NCI-H2196 treated with DMSO at 0.1 percent for 48 hours (cell line): ENCODE data around the gene HIPK4.
"Not testable (repeated sequence)": the region's sequence is repeated elsewhere in the genome, so short reads cannot be mapped to it uniquely, and the experiment has no call there.

ENCODE experiments used
- DNase-seq: peaks from one replicate; lab custom pipeline; 2025; ENCODE audit not compliant: unreplicated experiment; lab: John Stamatoyannopoulos, UW

The HIPK4 gene

DNA sequence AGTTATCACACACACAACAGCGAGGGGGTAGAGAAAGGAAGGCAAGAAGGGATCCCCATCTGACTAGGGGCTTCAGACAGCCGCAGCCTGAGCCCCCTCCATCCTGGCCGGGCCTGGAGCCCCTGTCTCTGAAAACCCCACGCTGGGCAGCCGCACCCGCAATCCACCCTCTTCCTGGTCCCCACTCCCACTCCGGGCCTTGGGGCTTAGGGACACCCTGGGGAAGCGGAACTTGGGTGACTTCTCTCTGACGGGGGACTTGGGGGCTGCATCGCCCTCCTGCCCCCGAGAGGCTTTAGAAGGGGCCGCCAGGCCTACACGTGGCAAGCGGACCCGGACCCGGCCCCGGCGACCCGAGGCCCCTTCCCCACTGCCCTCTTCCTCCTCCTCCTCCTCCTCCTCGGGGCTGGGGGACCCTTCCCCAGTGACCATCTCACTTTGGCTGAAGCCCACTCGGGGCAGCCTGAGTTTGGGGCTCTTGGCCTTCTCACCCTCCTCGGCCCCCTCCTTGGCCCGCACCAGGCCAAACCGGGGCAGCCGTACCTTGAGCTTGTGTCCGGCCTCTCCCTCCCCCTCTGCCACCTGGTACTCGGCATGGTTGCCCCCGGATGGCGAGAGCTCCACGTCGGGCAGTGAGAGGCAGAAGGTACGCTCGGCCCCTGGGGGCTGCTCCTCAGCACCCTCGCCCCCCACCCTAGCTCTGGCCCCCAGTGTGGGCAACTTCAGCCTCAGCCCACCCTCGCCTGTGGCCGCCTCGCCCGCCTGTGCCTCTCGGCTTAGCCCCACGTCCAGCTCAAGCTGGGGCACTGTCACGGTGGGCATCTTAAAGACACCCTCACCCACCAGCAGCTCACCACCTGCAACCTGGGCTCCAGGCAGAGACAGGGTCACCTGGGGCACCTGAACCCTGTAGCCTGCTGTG, 4.2 kb upstream of the HIPK4 start:
- no peak for DNase-seq

DNA sequence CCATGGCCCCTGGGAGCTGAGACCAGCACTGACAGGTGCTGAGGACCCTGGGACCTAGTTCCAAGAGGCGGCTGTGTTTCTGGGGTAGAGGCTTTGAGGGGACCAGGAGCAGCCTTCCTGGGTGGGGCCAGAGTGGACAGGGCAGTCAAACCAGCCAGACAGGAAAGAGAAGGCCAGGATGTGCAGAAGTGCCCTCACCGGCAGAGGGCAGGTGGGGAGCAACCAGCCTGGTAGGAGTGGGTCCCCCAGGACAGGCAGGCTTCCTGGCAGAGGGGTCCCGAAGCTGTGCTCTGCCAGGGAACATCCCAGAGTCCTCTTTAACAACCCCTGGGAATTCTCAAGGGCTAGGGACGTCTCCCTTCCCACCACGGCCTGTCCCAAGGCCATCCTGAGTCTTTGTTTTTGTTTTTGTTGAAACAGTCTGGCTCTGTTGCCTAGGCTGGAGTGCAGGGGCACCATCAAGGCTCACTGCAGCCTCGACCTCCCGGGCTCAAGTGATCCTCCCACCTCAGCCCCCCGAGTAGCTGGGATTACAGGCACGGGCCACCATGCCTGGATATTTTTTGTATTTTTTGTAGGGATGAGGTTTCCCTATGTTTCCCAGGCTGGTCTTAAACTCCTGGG, 3.0 kb upstream of the HIPK4 start:
- no peak for DNase-seq

DNA sequence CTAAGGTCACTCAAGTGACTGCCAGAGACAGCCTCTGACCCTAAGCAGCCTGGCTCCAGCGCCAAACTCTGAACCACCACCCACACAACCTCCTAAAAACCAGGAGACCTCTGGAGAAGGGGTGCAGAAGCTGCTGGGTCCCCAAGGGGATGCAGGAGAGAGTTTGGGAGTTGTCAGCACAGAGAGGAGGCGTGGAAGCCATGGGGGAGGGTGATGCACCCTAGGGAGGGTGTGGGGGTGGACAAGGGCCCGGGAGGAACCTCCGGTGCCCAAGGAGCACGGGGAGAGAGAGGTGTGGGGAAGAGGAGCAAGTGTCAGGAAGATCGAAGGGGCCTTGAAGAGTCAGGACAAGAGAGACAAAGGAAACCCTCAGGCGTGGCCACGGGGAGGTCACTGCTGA, 2.1 kb upstream of the HIPK4 start:
- no peak for DNase-seq

DNA sequence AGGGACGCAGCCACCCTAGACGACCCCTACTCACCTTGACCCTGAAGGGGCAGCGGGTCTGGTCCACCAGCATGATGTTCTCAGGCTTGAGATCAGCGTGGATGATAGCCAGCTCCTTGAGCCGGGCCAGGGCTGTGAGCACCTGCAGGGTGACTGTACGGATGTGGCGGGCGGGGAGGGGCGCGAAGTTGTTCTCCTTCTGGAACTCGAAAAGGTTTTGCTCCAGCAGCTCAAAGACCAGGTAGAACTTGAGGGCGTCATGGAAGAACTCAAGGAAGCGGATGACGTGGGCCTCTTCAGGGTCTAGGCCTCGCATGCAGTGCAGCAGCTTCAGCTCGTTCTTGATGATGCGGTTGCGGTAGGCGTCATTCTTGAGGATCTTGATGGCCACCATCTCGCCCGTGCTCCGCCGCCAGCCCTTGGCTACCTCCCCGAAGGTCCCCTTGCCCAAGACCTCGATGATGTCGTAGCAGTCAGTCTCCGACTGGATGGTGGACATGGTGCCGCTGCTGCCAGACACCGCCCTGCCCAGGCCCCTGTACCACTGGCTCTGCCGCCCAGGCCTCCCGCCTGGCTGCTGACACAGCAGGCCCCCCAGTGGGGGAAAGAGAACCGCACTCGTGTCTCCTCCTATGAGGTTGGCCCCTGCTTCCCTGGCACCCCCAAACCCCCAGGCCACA, 437 bp downstream of the HIPK4 start:
- DNase-seq = no peak

DNA sequence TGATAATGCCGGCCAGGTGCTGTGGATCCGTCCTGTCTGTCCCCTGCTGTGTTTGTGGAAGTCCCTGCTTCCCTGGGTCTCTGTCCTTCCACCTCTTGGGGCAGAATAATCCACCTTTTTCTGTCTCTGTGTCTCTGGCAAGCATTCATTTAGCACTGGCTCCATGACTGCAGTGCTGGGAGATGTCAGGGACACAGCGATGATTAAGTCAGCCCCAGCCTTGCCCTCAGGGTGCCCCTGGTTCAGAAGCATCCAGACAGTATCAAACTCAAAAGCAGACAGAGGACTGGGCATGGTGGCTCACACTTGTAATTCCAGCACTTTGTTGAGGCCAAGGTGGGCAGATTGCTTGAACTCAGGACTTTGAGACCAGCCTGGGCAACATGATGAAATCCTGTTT, 1.5 kb downstream of the HIPK4 start:
- DNase-seq = no peak

DNA sequence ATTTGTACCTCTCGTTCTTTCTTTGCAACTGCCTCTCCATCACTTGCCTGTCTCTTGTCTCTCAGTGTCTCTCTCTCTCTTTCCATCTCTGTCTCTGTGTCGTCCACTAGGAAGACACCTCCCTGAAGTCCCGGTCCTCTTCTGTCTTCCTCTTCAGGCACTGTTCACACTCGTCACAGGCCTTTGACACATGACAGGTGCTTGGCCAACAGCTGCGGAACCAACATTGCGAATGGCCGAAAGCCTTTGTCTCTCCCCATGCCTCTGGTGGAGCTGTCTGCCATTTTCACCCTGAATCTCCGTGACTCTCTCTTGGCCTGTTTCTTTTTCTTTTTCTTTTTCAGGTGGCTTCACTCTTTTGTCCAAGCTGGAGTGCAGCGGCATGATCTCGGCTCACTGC, 2.8 kb downstream of the HIPK4 start:
- no peak for DNase-seq

DNA sequence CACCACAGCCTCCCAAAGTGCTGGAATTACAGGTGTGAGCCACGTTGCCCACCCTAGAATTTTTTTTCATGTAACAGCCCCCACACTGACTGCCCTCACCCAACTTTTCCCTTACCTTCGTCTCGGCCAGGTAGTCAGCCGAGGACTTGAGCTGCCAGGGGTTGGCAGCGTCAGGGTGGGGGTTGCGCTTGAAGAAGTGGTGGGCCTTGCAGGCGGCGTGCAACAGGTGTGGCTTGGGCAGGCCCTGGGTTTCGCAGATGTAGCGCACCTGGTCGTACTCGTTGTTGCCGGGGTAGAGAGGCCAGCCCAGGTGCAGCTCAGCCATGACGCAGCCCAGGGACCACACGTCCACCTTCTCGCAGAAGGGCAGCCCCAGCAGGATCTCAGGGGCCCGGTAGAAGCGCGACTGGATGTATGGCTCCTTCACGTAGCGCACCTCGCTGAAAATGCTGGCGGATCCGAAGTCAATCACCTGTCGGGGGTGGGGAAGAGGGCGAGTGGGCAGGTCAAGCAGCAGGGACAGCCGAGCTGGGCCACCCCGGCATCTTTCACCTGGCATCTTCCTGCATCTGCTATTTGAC, 6.2 kb downstream of the HIPK4 start:
- DNase-seq = no peak

DNA sequence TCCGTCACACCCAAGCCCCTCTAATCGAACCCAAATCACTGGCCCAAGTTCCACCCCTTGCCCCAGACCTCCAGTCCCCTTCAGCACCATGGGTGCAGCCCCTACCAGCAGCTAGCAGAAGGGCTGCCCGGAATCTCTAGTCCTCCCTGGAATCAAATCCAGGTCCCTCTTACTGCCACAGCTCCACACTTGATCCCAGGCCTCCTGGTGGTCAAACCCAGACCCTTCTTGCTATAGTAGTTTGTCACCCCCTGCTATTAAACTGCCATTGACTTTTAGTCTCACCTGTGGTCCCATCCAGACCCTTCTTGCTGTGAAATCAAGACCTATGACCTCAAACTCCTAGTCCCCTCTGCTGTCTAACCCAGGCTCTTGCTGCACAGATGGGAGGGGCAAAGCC, 8.7 kb downstream of the HIPK4 start:
- no peak for DNase-seq

DNA sequence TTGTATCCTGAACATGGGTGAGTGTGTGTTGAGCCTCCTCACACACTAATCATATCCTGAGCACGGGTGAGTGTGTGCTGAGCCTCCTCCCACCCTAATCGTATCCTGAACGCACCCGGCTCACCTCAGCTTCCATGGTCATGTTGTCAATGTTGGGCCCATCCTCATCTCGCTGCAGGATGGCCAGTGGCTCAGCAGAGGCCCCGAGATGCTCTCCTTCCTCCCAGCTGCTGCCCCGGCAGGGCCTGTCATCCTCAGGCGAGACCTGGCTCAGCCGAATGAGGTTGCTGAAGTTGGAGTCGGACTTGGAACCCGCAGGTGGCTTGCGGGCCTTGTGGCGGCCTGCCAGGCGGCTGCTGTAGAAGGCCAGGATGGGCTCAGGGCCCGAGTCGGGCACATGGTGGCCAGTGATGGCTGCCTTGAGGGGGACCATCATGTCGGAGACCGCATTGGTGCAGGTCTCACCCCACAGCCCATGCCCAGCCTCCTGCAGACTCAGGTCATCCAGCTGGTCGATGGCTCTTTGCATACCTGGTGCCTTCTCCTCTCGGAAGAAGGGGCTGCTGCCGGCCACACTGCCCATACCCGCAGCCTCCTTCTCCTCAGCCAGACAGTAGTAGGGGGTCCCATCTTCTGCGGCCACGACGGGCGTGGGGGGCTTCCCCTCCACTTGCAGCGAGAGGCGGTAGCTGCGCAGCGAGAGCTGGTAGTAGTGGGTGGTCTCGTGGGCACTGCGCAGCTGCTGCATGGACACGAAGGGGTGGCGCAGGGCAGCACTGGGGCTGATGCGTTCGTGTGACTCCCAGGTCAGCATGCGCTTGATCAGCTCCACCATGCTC, 9.6 kb downstream of the HIPK4 start:
- no peak for DNase-seq

DNA sequence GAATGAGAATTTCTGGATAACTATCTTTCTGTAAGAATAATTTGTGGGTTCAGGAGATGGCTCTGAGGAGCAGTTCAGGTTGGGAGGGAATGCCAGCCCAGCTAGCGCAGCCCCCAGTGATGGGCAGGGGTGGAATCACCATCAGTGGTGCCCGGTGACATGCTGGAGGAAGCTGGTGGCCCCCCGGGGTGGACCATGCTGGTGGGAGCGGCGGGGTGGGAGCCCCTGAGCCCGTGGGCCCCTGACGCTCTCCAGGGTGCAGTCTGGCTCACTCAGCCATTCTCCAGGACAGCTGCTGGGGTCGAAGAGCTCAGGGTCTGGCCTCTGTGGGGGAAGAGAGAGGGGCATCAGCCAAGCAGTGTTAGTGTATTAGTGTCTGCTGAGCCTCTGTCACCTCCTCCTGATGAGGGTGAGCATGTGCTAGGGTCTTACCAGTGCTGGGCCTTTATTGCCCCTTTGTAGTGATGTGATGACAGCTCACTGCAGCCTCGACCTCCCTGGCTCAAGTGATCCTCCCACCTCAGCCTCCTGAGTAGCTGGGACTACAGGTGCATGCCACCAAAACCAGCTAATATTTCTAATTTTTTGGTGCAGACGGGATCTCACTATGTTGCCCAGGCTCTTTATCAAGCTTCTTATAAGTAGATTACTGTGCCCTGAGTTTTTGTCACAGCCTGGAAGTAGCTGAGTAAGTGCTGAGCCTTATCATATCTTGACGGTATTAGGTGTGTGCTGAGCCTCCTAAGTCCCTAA, 10.4 kb downstream of the HIPK4 start:
- no peak for DNase-seq

DNA sequence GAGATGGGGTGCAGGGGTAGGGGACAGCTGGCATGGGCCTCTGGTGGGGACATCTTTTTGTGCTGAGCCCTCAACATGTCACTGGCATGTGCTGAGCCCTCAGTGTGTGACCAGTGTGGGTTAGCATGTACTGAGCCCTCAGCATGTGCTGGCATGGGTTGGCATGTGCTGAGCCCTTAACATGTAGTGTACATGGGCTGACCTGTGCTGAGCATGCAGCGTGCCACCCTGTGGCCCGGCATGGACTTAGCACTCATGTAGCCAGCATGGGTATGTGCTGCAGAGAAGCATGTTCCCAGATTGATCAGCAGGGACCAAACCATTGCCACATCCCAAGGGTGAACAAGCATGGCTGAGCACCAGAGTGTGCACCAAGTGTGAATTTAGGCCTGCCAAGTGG, 11.5 kb downstream of the HIPK4 start:
- DNase-seq = no peak

DNA sequence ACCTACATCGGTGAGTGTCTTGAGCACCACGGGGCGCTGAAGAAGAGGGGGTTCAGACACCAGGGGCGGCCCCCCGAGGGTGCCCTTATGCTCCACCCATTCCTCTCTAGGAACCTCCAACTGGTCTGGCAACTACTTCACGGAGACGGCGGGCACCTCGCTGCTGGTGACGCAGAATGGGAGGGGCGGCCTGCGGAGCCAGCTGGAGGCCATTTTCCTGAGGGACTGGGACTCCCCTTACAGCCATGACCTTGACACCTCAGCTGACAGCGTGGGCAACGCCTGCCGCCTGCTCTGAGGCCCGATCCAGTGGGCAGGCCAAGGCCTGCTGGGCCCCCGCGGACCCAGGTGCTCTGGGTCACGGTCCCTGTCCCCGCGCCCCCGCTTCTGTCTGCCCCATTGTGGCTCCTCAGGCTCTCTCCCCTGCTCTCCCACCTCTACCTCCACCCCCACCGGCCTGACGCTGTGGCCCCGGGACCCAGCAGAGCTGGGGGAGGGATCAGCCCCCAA, 12.1 kb downstream of the HIPK4 start:
- DNase-seq = no peak

DNA sequence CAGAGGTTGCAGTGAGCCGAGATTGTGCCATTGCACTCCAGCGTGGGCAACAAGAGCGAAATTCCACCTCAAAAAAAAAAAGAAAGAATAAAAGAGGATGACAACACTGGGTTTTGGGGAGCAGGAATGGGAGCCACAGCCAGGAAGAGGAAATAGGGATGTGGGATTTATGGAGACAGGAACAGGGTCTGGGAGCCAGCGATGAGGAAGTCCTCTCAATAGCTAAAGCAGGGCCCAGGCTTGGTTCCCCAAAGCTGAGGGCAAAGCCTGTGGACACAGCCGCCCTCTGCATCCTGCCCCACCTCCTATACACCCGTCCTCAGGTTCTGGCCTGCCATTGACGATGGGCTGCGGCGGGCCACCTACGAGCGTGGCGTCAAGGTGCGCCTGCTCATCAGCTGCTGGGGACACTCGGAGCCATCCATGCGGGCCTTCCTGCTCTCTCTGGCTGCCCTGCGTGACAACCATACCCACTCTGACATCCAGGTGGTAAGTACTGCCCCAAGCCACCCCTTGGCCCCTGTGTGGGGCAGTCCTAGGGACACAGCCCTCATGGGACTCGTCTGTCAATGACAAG, 13.6 kb downstream of the HIPK4 start:
- no peak for DNase-seq

DNA sequence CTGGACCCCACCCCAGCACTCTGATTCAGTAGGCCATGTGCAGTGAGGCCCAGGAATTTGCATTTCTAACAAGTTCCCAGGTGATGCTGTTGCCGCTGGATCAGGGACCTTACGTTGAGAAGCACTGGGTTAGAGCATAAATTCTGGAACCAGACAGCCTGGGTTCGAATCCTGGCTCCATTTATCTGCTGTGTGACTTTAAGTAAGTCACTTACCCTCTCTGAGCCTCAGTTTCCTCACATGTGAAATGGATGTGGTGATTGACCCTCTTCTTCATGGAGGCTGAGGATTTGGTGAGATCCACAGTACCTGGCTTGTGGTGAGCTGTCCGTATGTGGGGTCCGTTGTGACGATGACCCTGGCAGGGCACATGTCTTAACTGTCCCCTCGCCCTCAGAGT, 15.9 kb downstream of the HIPK4 start:
- DNase-seq = no peak

DNA sequence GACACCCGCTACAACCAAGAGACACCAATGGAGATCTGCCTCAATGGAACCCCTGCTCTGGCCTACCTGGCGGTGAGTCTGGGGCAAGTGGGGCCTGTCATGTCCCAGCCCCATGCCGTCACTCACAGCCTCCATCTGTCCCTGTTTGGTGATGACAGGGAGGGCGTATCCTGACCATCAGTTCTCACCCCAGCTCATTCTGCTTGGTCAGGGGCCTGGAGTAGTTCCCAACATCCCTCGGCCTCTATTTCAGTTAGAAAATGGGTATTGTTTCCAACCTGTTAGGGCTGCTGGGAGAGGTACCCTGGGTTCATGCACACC, 18.2 kb downstream of the HIPK4 start:
- no peak for DNase-seq

DNA sequence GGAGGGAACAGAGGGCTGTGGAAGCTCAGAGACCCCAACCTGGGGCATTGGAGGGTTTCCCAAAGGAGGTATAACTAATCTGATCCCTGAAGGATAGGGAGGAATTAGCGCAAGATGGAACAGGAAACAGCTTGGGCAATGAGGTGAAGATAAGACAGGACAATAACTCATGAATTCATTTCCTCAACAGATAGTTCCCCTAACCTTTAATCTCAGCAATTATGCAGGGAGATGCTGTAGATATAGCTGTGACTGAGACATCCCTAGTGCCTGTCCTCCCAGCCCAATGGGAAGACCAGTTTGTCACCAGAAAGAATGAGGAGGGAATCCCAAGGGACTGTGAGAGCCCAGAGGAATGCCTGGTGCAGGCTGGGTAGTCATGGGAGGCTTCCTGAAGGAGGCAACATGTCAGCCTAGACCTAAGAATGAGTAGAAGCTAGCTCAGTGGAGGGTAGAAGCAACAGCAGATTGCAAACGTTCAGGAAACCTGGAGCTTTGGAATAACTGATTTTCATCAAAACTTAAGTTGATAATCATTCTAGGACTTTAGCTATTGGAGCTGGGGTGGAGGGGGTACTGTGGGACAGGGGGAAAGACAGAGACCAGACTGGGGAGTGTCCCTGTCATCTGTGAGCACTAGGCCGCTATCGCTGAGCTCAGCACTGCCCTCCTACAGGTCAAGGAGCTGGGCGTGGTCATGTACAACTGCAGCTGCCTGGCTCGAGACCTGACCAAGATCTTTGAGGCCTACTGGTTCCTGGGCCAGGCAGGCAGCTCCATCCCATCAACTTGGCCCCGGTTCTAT, 18.8 kb downstream of the HIPK4 start:
- DNase-seq = no peak

DNA sequence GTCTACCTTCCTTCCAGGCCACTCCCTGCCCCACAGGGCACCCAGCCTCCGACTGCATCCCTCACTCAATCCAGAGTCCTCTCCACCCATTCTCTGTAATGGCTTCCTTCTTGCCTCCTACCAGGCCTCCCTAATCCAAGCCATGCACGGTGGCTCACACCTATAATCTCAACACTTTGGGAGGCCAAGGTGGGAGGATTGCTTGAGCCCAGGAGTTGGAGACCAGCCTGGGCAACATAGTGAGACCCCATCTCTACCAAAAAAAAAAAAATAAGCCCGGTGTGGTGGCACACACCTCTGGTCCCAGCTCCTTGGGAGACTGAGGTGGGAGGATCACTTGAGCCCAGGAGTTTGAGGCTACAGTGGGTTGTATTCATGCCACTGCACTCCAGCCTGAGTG, 19.7 kb downstream of the HIPK4 start:
- DNase-seq = not testable (repeated sequence)

DNA sequence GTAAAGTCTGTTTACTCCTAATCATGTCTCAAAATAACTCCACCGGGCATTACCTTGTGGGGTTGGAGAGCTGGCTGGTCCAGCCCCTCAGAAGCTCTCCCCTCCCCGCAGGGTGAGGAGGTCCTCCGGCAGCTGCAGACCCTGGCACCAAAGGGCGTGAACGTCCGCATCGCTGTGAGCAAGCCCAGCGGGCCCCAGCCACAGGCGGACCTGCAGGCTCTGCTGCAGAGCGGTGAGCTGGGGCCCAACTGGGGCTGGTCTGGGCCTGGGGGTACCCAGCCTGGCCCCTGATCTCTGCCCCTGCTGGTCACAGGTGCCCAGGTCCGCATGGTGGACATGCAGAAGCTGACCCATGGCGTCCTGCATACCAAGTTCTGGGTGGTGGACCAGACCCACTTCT, 20.2 kb downstream of the HIPK4 start:
- no peak for DNase-seq
